ENCODE measurements around the gene CHKA. TPM values are rescaled to one million over a fixed set of nuclear protein-coding genes. Genes with fewer than 3 reads are reported as not detected.
A peak's percentile ranks its signal among the peaks of the same experiment; 100 is the strongest.

Gene CHKA
- total RNA-seq, 1 experiment from 2014 or later = 11.8 TPM

- no peak for DNase-seq (ENCODE audit: low read depth)
These were observed 49.7 kb downstream of the CHKA start for GRCh38 chr11:68071281-68072048.

GRCh38 chr11:68067991-68068390 is 53.2 kb downstream of the CHKA start:
- no peak for DNase-seq (ENCODE audit: low read depth)

- no peak for DNase-seq (ENCODE audit: low read depth)
These were observed 54.4 kb downstream of the CHKA start for GRCh38 chr11:68066742-68067141.

GRCh38 chr11:68065841-68066240 is 55.3 kb downstream of the CHKA start:
- DNase-seq (ENCODE audit: low read depth) = no peak

GRCh38 chr11:68064926-68065325 is 56.3 kb downstream of the CHKA start:
- DNase-seq (ENCODE audit: low read depth) = no peak

- DNase-seq (ENCODE audit: low read depth) = no peak
These were observed 59.7 kb downstream of the CHKA start for GRCh38 chr11:68061508-68061907.

GRCh38 chr11:68057807-68058206 is 63.4 kb downstream of the CHKA start:
- DNase-seq (ENCODE audit: low read depth) = no peak

- DNase-seq (ENCODE audit: low read depth) = no peak
These were observed 64.6 kb downstream of the CHKA start for GRCh38 chr11:68056317-68057285.

- DNase-seq (ENCODE audit: low read depth) = no peak
These were observed 67.0 kb downstream of the CHKA start for GRCh38 chr11:68053981-68054812.

- peak; percentile 4 for DNase-seq (ENCODE audit: low read depth)
These were observed 68.1 kb downstream of the CHKA start for GRCh38 chr11:68053117-68053516.

- DNase-seq (ENCODE audit: low read depth) = no peak
These were observed 68.9 kb downstream of the CHKA start for GRCh38 chr11:68052137-68052873.

- no peak for DNase-seq (ENCODE audit: low read depth)
These were observed 69.7 kb downstream of the CHKA start for GRCh38 chr11:68051191-68052136.

GRCh38 chr11:68050371-68050841 is 70.8 kb downstream of the CHKA start:
- DNase-seq (ENCODE audit: low read depth) = no peak

- DNase-seq (ENCODE audit: low read depth) = peak; percentile 70
These were observed 71.4 kb downstream of the CHKA start for GRCh38 chr11:68049509-68050370.

GRCh38 chr11:68048681-68049508 is 72.3 kb downstream of the CHKA start:
- no peak for DNase-seq (ENCODE audit: low read depth)

GRCh38 chr11:68047437-68048290 is 73.5 kb downstream of the CHKA start:
- DNase-seq (ENCODE audit: low read depth) = no peak

GRCh38 chr11:68044898-68045351 is 76.3 kb downstream of the CHKA start:
- DNase-seq (ENCODE audit: low read depth) = no peak
